GM21447 (cell line): ENCODE data around the gene CLIP3.
"Not testable (repeated sequence)": the region's sequence is repeated elsewhere in the genome, so short reads cannot be mapped to it uniquely, and the experiment has no call there.

Experiments used
- ATAC-seq: cut with Tn5 transposase; IDR thresholded peaks from one replicate; pipeline ENCODE4 v1.9.1; 2021; ENCODE audit not compliant: unreplicated experiment

Gene CLIP3

DNA sequence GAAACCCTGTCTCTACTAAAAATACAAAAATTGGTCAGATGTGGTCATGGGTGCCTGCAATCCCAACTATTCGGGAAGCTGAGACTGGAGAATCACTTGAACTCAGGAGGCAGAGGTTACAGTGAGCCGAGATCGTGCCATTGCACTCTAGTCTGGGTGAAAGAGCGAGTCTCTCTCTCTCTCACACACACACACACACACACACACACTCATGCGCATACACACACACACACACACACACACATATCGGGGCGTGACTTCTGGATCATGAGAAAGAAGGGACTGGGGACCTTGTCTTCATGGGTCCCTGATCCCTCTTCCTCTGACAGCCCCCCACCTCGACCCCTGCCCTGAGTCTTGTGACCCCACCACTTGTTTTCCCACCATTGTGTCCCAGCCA lies 49.5 kb downstream of the CLIP3 start:
- ATAC-seq: no peak

GRCh38 chr19:35980997-35981396 lies 51.7 kb downstream of the CLIP3 start:
- ATAC-seq: not testable (repeated sequence)

DNA sequence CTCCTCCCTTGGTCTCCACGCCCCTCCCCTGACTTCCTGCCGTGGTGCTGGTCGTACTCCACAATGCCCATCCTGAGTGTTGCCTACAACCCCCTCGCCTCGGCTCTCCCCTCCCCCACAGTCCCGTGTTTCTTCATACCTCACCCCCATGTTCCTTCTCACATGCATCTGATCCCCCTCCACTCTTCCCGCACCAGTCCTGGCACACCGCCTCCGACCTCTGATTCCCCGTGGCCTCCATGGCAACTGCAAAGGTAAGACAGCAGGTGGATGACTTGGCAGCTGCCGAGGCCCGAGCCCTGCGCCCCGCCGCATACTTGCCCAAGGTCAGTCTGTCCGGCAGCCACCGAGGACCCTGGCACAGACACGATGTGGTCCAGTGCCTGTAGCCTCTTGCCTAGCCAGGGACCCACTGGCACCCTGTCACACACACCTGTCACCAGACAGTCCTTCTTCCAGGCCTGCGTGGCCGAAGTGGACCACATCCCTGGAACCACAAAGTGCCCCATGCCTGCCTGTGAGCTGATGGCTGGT lies 53.8 kb downstream of the CLIP3 start:
- no peak for ATAC-seq

- ATAC-seq: no peak
These were observed 54.4 kb downstream of the CLIP3 start for GRCh38 chr19:35978271-35978670.

DNA sequence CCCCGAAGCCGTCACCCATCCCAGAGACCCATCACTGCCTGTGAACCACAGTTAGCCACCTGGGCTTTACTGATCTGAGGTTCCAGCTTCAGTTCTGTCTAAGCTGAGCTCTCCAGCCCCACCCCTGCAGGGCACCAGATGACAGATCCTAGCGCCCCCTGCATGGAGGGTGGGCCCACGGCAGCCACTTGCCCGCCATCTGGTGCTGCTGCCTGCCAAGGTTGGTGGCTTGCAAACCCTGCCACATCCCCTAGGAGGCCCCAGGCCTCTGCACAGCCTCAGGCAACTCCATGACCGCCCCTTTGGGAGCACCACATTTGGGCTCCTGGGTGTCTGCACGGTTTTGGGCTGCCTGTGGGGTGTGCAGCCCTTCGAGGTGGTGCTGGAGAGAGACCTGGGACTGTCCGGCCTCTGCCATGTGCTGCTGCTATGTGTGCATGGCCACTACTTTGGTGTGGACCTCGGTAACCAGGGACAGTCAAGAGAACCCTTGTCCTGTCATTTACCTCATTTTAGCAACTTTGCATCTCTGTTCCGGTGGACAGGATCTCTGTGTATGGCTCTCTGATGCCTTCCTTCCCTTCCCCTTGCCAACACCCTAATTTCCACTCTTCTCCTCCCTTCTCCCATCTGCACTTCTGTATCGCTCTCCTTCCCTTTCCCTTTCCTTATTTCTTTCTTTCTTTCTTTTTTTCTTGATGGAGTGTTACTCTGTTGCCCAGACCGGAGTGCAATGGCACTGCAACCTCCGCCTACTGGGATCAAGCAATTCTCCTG lies 55.0 kb downstream of the CLIP3 start:
- no peak for ATAC-seq

DNA sequence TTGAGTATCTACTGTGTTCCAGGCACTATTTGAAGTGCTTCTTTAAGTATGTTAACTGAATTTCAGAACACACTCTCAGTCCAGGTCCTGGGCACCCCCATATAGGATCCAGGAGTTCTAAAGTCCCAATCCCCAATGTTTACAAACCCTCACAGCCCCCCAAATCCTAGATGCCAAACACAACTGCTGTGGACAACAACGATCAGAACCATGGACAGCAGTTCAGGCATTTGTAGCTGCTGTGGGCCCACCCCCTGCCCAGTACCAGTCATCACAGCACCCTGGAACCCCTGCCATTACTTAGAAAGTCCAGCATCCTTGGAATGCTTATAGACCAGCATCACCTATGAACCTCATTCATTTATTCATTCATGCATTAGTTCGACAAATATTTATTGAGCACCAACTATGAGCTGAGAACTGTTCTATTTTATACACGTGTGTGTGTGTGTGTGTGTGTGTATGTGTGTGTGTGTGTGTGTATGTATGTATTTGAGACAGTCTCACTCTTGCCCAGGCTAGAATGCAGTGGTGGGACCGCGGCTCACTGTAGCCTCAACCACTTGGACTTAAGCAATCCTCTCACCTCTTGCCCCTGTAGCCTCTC lies 57.0 kb downstream of the CLIP3 start:
- ATAC-seq: no peak

DNA sequence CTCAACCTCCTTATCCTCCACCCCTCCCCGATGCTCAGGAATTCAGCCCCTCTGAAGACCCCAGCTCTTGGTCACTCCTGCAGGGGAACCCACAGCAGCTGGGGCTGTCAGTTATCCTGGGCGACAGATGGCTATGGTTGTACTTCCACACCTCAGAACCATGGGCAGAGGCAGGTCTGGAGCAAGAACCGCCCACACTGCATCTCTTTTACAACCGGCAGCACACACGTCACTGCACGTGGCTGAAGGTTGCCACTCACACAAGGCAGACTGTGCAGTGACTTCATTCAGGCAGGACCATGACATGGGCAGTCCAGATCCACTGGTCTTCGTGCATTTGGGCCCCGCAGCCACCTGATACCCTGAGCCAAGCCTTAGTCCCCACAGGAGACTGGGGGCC lies 59.2 kb downstream of the CLIP3 start:
- no peak for ATAC-seq

DNA sequence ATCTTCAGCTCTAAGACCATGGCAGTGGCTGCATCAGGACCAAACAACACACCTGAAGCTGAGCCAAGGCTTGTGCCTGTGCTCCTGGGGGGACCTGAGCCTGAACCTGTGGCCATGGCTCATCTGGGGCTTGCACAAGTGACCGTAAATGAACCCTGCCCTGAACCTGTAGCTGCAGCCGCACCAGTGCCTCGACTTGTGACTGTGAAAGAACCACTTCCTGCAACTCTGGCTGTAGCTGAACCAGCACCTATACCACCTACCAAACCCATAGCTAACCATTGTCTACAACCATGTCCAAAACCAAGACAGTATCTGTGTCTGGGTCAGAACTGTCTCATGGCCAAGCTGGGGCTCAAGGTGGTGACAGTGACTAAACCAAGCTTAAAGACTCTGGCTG lies 65.9 kb downstream of the CLIP3 start:
- no peak for ATAC-seq
